Duodenal mucosa (tissue), 2 donors: ENCODE measurements around the gene LDB3.
A peak's percentile ranks its signal among the peaks of the same experiment; 100 is the strongest.

Experiments
- H3K27ac ChIP-seq: one replicate; pipeline ENCODE4 v1.7.0; 2013; ENCODE audit warnings: low read depth, low read length
- H3K27me3 ChIP-seq, 2 donors: one replicate each; pipeline ENCODE4 v1.7.0; 2013; ENCODE audit warnings: low read length in 2 of 2, control low read depth in 1 of 2; ENCODE audit not compliant: insufficient read depth in 2 of 2, control insufficient read depth in 1 of 2
- H3K36me3 ChIP-seq, 2 donors: one replicate each; pipeline ENCODE4 v1.7.0; 2013; ENCODE audit warnings: low read length in 2 of 2, control low read depth in 1 of 2; ENCODE audit not compliant: insufficient read depth in 2 of 2, control insufficient read depth in 1 of 2
- H3K4me1 ChIP-seq, 2 donors: one replicate each; pipeline ENCODE4 v1.7.0; 2013; ENCODE audit warnings: low read length in 2 of 2, control low read depth in 1 of 2; ENCODE audit not compliant: insufficient read depth in 2 of 2, control insufficient read depth in 1 of 2
- H3K4me3 ChIP-seq, 2 donors: one replicate each; pipeline ENCODE4 v1.7.0; 2013; ENCODE audit warnings: low read length in 2 of 2, low read depth in 1 of 2
- H3K9ac ChIP-seq, 2 donors: one replicate each; pipeline ENCODE4 v1.7.0; 2013; ENCODE audit warnings: low read length in 2 of 2, low read depth in 1 of 2
- H3K9me3 ChIP-seq, 2 donors: one replicate each; pipeline ENCODE4 v1.7.0; 2013; ENCODE audit warnings: low read length in 2 of 2, control low read depth in 1 of 2; ENCODE audit not compliant: control insufficient read depth in 1 of 2

LDB3 gene, protein sequence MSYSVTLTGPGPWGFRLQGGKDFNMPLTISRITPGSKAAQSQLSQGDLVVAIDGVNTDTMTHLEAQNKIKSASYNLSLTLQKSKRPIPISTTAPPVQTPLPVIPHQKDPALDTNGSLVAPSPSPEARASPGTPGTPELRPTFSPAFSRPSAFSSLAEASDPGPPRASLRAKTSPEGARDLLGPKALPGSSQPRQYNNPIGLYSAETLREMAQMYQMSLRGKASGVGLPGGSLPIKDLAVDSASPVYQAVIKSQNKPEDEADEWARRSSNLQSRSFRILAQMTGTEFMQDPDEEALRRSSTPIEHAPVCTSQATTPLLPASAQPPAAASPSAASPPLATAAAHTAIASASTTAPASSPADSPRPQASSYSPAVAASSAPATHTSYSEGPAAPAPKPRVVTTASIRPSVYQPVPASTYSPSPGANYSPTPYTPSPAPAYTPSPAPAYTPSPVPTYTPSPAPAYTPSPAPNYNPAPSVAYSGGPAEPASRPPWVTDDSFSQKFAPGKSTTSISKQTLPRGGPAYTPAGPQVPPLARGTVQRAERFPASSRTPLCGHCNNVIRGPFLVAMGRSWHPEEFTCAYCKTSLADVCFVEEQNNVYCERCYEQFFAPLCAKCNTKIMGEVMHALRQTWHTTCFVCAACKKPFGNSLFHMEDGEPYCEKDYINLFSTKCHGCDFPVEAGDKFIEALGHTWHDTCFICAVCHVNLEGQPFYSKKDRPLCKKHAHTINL

DNA sequence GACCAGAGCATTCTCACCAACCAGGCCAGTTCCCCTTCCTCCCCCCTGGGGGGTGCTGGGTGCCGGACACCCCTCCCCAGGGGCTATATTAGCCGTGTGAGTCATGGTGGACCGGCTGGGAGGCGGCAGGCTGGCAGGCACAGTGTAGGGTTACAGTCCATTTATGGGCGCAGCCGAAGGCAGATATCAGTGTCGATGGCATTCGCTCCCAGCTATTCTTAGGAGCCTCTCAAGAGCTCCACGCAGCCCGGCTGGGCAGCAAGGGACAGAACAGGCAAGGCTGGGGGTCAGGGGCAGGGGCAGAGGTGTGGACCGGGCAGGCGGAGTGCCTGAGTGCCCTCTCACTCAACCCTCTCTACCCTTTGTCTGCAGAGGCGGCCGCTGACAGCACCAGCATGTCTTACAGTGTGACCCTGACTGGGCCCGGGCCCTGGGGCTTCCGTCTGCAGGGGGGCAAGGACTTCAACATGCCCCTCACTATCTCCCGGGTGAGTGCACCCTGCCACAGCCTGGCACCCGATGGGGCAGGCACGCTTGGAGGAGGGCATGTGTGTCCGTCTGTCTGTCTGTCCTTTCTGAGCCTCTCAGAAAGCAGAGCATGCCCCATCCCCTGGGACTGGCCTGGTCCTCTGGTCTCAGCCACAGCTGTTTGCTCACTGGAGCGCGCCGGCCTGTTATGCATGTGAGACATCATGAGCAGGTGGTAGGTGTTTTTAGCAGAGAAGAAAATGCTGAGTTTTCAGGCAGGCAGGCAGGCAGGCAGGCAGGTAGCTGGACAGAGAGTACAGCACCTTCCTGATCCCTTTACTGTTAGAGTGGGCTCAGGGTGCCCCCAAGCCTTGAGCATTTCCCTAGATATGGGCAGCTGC, at the start of gene LDB3:
LDB3 (plus strand) TSS at position 215 of the 869 bp plus-strand sequence; CDS start at position 396, 181 bp downstream.
- Histone ChIP-seq H3K9me3 (no peaks in the 10 kb centered on the region), H3K27me3 (no peaks in the 10 kb centered on the region), H3K36me3 (no peaks in the 10 kb centered on the region), H3K4me1 (peaks cover 8% of the 10 kb centered on the region in 2 donors), H3K9ac (no peak within 1 kb of the TSS), H3K4me3 (no peak within 1 kb of the TSS), H3K27ac (no peak within 1 kb of the TSS)

DNA sequence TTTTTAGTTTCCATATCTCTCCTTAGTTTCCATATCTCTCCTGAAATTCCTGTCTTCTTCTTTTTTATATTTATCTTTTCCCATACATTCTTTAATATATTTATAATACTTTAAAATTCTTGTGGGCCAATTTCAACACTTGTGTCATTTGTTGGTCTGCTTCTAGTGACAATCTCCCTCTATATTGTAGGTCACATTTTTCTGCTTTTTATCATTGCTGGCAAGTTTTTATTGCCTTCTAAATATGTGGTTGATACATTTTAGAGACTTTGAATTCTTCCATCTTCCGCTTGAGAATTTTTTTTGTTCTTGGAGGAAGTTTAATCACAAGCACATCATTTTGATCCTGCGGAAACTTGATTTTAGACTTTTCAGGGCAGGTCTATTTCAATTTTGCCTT, 40.0 kb upstream of the LDB3 start:
- H3K36me3 ChIP-seq: no peaks in the 10 kb centered on the region
- peaks cover 6 to 9% of the 10 kb centered on the region in 2 donors for H3K4me1 ChIP-seq
- no peaks in the 10 kb centered on the region for H3K9me3 ChIP-seq
- no peak overlapping the region for H3K9ac ChIP-seq
- H3K27me3 ChIP-seq: peaks cover 10 to 14% of the 10 kb centered on the region in 2 donors
- no peak overlapping the region for H3K27ac ChIP-seq
- H3K4me3 ChIP-seq: no peak overlapping the region

DNA sequence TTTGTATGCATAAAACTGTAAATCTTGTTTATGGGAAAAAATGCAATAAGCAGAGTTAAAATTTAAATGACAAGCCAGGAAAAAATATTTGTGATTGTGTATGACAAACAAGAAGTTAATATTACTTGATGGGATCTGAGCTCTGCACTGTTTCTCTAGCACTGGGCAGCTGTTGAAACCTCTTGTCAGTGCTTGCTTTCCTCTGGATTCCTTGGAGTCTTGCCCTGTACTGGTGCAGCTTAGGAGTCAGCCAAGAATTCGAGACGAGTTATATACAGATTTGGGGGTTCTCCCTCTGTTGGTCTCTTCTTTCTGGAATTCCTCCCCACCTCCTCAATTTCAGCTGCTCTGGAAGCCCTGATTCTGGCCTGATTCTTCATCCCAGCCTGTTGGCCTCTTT, 38.2 kb upstream of the LDB3 start:
- H3K36me3 ChIP-seq: no peaks in the 10 kb centered on the region
- H3K27me3 ChIP-seq: peaks cover 12 to 16% of the 10 kb centered on the region in 2 donors
- no peak overlapping the region for H3K4me3 ChIP-seq
- H3K27ac ChIP-seq: no peak overlapping the region
- no peaks in the 10 kb centered on the region for H3K9me3 ChIP-seq
- H3K9ac ChIP-seq: no peak overlapping the region
- peaks cover 6 to 9% of the 10 kb centered on the region in 2 donors for H3K4me1 ChIP-seq

DNA sequence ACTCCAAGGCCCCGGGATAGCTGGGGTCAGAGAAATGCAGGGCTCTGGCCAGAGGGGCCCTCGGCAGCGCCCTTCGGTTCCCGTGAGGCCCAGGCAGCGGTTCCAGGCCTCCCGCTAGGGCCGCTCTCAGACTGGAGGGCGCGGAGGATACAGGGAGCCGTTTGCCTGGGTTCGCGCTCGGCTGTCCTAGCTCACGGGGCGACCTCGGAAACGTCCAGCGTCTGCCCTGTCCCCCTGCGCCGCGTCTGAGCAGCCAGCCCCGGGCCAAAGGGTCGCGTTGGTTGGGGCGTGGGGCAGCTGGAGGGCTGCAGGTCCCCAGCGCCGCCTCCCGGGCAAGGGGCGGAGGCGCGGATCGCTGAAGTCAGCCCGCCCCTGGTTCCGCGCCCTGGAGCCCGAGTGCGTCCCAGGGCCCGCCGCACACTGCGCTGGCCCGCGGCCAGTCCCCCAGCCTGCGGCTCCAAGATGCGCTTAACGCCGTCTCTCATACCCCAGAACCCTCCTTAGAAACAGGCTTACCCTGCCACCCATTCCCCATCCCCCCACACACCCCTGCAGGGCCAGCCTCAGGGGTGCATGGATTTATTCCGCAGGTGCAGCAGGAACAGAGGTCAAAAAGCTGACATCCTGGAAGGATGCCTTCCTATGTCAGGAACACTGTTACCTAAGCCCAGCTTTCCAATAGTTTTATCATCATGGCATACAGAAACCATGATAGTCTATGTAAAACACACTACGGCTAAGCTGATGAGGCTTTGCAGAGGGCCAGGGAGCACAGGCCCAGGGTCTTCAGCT, 36.1 kb upstream of the LDB3 start:
- no peaks in the 10 kb centered on the region for H3K36me3 ChIP-seq
- H3K9ac ChIP-seq: no peak overlapping the region
- no peak overlapping the region for H3K27ac ChIP-seq
- peaks cover 16% of the 10 kb centered on the region in 2 donors for H3K27me3 ChIP-seq
- peaks cover 6 to 9% of the 10 kb centered on the region in 2 donors for H3K4me1 ChIP-seq
- peak overlapping the region; percentile 18 to 55 for H3K4me3 ChIP-seq
- no peaks in the 10 kb centered on the region for H3K9me3 ChIP-seq

DNA sequence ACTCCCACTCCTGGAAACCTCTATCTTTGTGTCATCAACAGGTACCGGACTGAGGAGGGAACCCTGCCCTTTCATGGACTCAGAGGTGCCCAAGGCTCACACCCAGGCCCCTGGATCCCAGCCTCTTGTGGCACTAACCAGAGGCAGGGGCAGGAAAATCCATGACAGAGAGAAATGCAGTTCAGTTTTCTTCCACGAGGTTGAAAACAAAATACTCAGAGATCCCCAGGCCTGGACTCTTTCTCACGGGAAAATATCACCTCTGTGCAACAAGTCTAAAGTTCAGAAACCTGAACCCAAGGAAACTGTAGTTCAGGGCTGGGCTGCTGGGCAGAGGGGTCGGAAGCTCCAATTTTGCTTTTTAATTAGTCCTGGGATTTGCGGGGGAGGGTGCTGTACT, 35.4 kb upstream of the LDB3 start:
- no peaks in the 10 kb centered on the region for H3K9me3 ChIP-seq
- H3K27ac ChIP-seq: no peak overlapping the region
- H3K27me3 ChIP-seq: peaks cover 16% of the 10 kb centered on the region in 2 donors
- H3K4me3 ChIP-seq: no peak overlapping the region
- H3K9ac ChIP-seq: no peak overlapping the region
- no peaks in the 10 kb centered on the region for H3K36me3 ChIP-seq
- peaks cover 6 to 9% of the 10 kb centered on the region in 2 donors for H3K4me1 ChIP-seq

DNA sequence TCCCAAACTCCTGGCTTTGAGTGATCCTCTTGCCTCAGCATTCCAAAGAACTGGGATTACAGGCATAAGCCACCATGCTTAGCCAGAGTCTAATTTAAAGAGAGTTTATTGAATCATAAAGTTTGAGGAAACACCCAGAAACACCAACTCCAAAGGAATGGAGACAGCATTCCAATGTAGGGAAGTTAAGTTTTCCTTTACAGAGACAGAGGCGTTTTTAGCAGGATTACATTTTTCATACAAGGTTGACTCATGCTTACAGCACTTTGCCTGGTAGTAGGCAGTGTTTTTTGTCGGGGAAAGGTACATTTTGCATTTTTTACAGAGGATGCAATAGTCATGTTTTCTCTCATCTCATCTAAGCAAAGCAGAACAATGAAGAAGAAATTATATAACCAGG, 32.9 kb upstream of the LDB3 start:
- Histone ChIP-seq H3K27me3 (peaks cover 16% of the 10 kb centered on the region in 2 donors), H3K4me1 (peaks cover 6 to 9% of the 10 kb centered on the region in 2 donors), H3K27ac (no peak overlapping the region), H3K36me3 (no peaks in the 10 kb centered on the region), H3K9me3 (no peaks in the 10 kb centered on the region), H3K9ac (no peak overlapping the region), H3K4me3 (no peak overlapping the region)

DNA sequence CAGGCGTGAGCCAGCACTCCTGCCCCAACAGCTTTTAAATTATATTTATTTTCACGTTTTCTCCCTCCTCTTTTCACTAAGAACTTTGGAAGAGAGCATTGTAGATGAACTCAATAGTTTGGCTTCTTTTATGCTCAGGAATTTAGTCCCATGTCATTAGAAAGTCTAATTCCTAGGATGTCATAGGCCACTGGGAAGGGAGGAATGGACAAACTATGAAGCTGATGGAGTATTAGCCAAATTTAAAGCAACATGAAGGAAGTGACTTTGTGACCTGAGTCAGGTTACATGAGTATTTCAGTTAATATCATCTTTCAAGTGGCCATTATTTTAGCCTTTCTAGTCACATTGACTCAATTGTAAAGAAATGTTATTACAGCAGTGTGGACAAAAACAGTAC, 32.0 kb upstream of the LDB3 start:
- no peak overlapping the region for H3K27ac ChIP-seq
- no peaks in the 10 kb centered on the region for H3K9me3 ChIP-seq
- H3K4me3 ChIP-seq: no peak overlapping the region
- peaks cover 6 to 9% of the 10 kb centered on the region in 2 donors for H3K4me1 ChIP-seq
- no peak overlapping the region for H3K9ac ChIP-seq
- no peaks in the 10 kb centered on the region for H3K36me3 ChIP-seq
- H3K27me3 ChIP-seq: peaks cover 16% of the 10 kb centered on the region in 2 donors

DNA sequence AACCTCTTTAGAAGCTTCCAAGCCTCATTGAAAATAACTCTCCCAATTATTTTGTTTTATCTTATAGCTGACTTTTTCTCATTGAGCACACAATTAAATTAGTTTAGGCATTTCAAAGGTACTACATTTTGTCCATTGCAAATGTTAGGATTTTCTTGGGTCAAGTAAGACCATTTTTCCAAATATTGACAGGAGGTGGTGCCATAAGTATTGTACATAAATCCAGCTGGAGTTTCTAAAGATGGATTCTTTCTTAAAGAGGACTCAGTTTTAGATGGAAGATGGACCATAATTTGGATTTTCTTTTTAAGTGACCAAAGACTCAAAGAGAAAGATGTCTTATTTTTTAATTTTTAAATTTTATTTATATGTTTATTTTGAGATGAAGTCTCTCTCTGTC, 26.3 kb upstream of the LDB3 start:
- Histone ChIP-seq H3K27ac (no peak overlapping the region), H3K9me3 (no peaks in the 10 kb centered on the region), H3K4me1 (peaks cover 0 to 5% of the 10 kb centered on the region in 2 donors), H3K27me3 (no peaks in the 10 kb centered on the region), H3K9ac (no peak overlapping the region), H3K4me3 (no peak overlapping the region), H3K36me3 (no peaks in the 10 kb centered on the region)

DNA sequence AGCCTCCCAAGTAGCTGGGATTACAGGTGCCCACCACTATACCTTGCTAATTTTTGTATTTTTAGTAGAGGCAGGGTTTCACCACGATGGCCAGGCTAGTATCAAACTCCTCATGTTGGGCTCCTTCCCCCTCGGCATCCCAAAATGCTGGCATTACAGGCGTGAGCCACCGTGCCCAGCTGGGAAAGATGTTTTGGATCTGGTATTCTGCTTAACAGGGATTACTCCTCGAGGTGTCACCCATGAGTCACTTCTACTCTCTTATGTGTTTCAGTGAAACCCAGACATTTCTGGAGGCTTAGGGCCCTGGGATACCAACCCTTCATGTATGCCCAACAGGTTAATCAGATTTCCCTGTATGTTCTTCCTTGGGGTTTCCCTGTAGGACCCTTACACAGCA, 25.8 kb upstream of the LDB3 start:
- Histone ChIP-seq H3K36me3 (no peaks in the 10 kb centered on the region), H3K4me3 (no peak overlapping the region), H3K9me3 (no peaks in the 10 kb centered on the region), H3K27ac (no peak overlapping the region), H3K9ac (no peak overlapping the region), H3K4me1 (peaks cover 0 to 5% of the 10 kb centered on the region in 2 donors), H3K27me3 (no peaks in the 10 kb centered on the region)
